ENCODE measurements around the gene GAS2L1.

Gene GAS2L1

GRCh38 chr22:29327089-29327764 is 20.8 kb downstream of the GAS2L1 start:
- DNase-seq (ENCODE audit: low read depth): no peak

- no peak for DNase-seq (ENCODE audit: low read depth)
Observed at GRCh38 chr22:29328055-29328454, 21.6 kb downstream of the GAS2L1 start.

GRCh38 chr22:29328566-29329500 is 22.4 kb downstream of the GAS2L1 start:
- no peak for DNase-seq (ENCODE audit: low read depth)

- no peak for DNase-seq (ENCODE audit: low read depth)
Observed at GRCh38 chr22:29329581-29329980, 23.1 kb downstream of the GAS2L1 start.

- no peak for DNase-seq (ENCODE audit: low read depth)
Observed at GRCh38 chr22:29330291-29330690, 23.8 kb downstream of the GAS2L1 start.

GRCh38 chr22:29330753-29331152 is 24.3 kb downstream of the GAS2L1 start:
- DNase-seq (ENCODE audit: low read depth): no peak

GRCh38 chr22:29331213-29331612 is 24.8 kb downstream of the GAS2L1 start:
- DNase-seq (ENCODE audit: low read depth): no peak

- no peak for DNase-seq (ENCODE audit: low read depth)
Observed at GRCh38 chr22:29331658-29332300, 25.3 kb downstream of the GAS2L1 start.

- no peak for DNase-seq (ENCODE audit: low read depth)
Observed at GRCh38 chr22:29332886-29333496, 26.5 kb downstream of the GAS2L1 start.

- no peak for DNase-seq (ENCODE audit: low read depth)
Observed at GRCh38 chr22:29334148-29334547, 27.7 kb downstream of the GAS2L1 start.

GRCh38 chr22:29334696-29335344 is 28.4 kb downstream of the GAS2L1 start:
- no peak for DNase-seq (ENCODE audit: low read depth)

- DNase-seq (ENCODE audit: low read depth): no peak
Observed at GRCh38 chr22:29335656-29336055, 29.2 kb downstream of the GAS2L1 start.

- no peak for DNase-seq (ENCODE audit: low read depth)
Observed at GRCh38 chr22:29336751-29337490, 30.5 kb downstream of the GAS2L1 start.

GRCh38 chr22:29337631-29338284 is 31.3 kb downstream of the GAS2L1 start:
- DNase-seq (ENCODE audit: low read depth): no peak

GRCh38 chr22:29338398-29338797 is 31.9 kb downstream of the GAS2L1 start:
- no peak for DNase-seq (ENCODE audit: low read depth)

GRCh38 chr22:29339381-29340235 is 33.2 kb downstream of the GAS2L1 start:
- DNase-seq (ENCODE audit: low read depth): no peak

GRCh38 chr22:29340566-29340965 is 34.1 kb downstream of the GAS2L1 start:
- DNase-seq (ENCODE audit: low read depth): no peak

GRCh38 chr22:29341056-29341848 is 34.8 kb downstream of the GAS2L1 start:
- no peak for DNase-seq (ENCODE audit: low read depth)

- no peak for DNase-seq (ENCODE audit: low read depth)
Observed at GRCh38 chr22:29341849-29342127, 35.3 kb downstream of the GAS2L1 start.
